NK-92 (cell line): ENCODE measurements around the gene F10.

Source experiments
- DNase-seq: peaks from one replicate; lab custom pipeline; 2025; ENCODE audit not compliant: unreplicated experiment; lab: John Stamatoyannopoulos, UW

Gene F10

DNA sequence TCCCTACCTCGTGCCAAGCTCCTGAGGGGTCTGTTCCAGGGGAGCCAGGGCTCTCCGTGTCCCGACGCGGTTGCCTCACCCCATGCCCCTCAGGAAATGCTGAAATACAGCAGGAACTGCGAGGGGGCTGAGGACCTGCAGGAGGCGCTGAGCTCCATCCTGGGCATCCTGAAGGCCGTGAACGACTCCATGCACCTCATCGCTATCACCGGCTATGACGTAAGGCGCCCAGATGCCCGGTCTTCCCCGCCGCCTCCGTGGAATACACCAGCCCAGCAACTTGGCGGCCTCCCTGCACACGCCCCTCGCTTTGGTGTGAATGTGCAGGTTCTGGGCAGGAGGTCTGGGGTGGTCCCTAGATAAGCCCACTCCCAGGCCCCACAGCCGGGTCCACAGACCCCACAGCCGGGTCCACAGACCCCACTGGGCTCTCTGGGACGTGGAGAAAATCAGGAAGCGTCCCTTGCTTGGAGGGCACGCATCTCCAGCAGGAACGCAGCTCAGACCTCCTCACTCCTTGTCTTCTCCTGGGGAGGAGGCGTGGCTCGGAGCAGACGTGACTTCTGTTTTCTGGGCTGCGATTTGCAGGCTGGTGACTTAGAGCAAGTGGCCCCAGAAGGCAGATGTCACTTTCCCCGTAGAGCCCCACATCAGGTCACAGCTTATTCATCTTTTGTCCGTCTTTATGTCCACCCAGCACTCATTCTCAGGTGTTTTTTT lies 36.4 kb upstream of the F10 start:
- DNase-seq: no peak

DNA sequence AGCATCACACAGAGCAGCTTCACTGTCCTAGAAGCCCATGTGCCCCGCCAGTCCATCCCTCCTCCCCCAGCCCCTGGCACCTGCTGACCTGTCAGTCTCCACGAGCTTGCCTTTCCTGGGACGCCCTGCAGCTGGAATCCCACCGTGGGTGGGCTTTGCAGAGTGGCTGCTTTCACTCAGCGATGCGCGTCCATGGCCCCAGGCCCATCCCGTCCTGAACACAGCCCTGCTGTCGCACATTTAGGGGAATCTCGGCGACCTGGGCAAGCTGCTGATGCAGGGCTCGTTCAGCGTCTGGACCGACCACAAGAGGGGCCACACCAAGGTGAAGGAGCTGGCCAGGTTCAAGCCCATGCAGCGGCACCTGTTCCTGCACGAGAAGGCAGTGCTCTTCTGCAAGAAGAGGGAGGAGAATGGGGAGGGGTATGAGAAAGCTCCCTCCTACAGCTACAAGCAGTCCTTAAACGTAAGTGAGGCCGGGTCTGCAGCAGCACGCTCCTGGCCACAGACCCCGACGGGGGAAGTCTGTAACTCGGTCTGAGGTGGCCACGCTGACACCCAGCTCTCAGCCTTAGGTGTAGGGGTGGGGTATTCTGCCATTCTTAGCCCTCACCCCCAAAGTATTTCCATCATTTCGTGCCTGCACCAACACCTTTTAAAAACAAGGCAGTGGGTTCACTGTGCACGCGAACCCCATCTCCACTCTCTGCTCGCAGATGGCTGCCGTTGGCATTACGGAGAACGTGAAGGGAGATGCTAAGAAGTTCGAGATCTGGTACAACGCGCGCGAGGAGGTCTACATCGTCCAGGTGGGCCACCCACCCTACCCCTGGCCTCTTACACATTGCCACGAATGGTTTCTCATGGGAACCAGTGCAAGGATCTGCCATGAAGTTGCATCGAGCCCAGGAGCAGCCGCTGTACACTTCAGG lies 35.3 kb upstream of the F10 start:
- DNase-seq: no peak

DNA sequence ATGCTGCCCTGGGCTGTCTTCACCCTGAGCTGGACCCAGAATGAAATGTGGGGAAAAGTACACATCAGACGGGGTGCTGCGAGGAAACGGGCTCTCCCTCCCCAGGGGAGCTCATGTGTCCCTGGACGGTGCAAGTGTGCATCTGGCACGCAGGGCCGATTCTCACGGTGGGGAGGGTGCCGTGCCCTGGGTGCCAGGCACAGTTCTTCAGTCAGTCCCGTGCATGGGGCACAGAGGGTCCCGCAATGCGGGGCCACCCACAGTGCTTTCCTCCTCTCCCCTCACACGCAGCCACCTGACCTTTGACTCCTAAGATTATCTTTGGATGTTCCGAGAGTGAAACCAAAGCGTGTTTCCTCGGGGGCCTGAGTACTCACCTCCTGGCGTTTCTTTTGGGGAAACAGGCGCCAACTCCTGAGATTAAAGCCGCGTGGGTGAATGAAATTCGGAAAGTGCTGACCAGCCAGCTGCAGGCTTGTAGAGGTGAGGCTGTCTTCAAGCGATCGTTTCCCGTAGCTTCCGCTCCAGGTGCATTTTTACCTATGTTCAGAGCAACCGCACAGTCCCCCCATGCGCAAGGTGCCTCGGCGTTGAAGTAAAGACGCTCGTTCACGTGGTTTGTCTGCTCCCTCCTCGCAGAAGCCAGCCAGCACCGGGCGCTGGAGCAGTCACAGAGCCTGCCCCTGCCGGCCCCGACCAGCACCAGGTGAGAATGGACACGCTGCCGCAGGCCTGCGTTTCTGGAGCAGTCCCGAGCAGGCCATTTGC lies 34.5 kb upstream of the F10 start:
- DNase-seq: no peak

DNA sequence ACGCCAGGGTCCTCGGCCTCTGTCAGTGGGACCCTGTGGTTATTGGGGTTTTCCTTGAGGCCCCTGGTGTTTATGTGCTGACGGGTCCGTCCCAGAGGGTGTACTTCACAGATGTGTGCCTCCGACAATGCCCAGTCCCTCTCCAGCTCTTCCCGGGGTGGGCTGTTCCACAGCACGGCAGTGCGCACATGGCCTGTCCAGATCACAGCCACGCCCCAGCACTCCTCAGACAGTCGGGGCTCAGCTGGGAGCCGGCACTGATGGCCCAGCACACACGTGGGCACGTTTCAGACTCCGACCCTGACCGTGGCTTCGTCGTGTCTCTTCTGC lies 33.9 kb upstream of the F10 start:
- no peak for DNase-seq

DNA sequence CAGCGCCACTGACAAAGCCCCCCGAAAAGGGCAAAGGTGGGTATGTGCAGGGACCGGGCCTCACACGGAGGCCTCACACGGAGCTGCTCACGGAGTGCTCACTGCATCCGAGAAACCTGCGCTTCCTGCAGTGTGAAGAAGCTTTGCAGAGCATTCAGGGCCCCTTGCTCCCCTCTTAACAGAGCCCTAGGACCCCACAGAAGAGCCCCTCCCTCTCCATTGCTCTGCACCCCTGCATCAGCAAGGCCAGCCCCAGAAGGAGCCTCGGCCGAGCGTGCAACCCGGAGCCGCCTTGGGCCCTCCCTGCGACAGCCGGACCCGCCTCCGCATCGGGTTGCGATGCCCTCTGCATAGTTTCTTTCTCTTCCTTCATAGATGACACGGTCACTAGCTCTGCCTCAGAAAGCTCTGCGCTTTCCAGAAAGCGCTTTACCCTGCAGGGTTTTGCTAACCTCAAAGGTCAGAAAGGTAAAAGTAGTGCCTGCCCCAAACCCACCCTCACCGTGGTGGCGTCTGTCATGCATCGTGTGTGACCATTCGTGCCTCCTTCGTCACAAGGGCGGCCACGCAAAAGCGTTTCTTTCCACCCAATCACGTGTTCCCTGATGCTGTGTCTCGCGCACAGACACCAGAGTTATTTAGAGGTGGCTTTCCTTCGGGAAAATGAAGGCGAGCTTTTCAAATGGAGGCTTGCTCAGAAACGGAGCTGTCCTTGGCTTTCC lies 32.7 kb upstream of the F10 start:
- no peak for DNase-seq

DNA sequence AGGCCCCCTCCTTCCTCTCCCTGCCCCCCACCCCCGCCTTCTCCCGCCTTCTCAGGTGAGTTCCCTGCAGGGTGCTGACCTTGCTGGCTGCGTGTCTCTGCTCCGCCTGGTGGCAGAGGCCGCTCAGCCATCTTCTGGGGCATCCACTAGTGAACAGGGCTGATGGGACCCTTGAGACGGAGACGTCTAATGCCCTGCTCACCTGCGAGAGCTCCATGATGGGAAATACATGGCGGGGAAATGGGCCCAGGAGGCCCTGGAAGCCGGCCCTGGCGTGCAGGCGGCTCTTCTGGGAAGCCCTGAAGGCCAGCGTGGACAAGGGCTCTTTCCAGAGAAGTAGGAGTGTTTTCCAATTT lies 32.2 kb upstream of the F10 start:
- no peak for DNase-seq

DNA sequence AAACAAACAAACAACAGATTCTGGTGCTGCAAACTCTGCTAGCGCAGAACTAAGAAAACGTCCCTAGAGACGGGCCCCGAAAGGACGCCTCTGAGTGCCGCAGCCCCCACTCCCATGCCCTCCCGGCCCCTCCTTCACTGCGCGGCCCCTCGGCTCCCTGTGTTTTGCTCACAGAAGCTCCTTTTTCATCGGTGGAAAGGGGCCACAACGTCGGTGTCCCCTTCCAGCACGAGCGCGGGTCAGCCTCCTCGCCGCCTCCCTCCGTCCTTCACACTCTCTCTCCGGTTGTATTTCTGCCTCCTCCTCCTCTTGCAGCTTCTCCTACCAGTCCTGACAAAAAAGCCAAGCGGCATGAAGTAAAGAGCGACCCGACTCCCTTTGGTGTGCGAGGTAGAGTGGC lies 31.8 kb upstream of the F10 start:
- DNase-seq: no peak

DNA sequence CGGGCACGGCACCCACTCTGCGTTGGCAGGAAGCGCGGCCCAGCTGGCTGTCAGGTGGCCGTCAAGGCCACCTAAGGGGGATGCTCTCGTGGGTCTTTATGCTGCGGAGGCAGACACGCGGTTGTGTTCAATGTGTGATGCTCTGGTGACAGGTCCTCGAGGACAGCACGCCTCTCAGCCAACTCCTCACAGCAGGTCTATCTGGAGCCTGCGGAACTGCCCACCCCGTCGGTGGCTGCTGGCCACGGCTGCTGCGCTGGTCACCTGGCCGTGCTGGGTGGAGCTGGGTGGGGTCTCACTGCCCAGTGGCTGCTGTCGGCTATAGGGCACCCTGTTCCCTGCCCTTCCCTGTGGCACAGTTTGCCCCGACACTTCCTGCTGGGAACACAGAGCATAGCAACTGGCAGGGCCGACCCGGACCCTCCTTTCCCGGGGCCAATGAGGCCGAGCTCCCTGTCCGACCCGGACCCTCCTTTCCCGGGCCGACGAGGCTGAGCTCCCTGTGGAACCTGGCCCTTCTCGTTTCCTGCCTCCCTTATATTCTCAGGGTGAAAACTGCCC lies 31.3 kb upstream of the F10 start:
- DNase-seq: no peak

DNA sequence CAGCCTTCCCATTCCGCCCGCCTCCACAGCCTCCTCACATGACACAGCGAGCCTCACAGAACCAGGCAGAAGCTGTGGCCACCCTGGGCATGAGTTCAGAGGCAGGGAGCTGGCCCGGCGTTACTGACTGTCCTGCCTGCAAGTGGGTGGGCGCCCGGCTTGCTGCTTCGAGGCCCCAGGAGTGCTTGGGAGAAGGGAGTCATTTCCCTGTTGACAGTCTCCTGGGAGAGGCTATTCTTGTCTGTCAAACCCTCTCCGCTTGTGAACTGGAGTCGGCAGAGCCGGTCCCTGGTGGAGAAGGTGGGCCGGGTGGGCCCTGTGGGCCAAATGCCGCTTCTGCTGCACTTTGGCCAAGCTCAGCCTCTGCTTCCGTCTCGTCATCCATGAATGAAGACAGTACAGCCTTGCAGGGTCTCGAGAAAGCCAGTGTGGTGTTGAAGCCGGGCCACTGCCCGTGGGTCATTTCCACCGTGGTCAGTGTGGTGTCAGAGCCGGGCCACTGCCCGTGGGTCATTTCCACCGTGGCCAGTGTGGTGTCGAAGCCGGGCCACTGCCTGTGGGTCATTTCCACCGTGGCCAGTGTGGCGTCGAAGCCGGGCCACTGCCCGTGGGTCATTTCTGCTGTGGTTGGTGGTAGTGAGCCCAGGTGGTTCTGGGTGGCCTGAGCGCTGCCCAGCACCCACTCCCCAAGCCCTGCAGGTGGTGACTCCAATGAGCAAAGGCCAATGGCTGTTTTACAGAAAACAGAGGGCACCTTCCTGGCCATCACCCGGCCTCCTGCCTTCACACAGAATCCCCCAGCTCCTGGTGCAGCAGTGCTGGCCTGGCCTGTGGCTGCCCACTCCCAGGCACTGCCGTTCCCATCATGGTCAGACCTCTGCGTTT lies 30.5 kb upstream of the F10 start:
- no peak for DNase-seq

DNA sequence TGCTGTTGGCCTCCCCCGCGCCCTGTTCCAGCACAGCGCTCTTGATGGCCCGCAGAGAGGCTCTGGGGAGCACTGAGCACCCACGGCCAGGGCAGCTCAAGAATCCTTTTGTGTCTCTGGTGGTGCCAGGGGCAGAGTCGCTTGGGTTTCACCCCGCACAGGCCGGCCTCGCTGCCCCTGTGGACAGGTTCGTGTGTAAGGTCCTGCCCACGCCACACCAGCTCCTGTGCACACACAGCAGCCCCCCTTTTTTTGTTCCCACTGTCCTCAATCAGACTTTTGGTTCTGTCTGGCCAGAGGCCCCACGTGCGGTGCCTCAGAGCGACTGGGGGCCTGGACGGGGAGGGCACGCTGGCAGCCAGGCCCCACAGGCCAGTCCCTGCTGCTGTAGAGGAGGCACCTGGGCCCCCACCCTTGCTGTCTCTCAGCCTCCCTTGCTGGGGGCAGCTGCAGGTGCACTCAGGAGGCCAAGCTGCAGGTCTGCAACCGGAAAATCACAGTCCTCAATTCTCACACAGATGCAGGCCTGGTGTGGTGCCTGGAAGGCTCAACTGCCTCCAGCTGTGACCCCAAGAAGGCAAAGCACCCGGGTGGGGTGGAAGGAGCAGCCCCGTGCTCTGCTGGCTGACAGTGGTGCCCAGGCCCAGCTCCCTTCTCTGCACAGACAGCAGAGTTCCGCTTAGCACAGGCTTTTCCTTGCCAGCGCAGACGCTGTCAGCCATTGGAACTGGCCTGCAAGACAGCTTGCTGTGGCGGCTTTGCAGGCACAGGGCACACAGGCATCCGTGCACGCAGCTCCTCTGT lies 29.6 kb upstream of the F10 start:
- DNase-seq: no peak

DNA sequence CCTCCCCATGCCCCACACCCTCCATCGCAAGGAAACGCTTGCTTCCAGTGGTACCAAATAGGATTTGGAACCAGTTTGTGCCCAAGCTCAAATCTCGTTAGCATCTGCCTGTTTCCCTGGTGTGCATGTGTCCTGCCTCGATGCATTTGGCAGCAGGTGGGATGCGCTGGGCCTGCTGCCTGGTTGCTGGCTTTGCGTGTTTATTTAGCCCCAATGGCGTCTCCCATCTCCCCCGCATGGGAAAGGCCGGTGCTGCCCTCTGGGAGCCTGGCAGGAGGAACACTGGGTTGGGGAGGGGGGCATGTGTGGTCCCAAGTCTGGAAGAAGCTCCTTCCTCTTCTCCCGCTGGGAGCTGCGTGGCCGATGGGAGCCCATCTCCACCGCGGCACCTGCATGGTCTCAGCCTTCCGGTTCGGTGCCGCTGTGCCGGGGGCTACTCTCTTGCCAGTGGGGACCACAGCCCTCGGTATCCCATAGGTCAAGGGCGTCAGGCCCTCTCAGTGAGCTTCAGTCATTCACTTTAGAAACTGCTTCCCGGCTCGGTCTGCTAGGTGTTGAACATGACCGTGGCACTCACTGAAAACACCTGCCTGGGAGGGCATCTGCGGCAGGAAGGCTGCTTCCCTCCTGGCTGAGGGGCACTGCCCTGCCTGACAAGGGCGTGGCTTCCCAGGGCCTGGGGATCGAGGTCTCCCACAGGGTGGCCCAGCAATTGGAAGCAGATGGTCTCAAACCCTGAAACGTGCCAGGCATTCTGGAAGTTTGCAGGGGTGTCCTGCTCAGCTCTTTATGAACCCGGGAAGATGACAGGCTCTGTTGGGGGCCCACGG lies 28.8 kb upstream of the F10 start:
- no peak for DNase-seq

DNA sequence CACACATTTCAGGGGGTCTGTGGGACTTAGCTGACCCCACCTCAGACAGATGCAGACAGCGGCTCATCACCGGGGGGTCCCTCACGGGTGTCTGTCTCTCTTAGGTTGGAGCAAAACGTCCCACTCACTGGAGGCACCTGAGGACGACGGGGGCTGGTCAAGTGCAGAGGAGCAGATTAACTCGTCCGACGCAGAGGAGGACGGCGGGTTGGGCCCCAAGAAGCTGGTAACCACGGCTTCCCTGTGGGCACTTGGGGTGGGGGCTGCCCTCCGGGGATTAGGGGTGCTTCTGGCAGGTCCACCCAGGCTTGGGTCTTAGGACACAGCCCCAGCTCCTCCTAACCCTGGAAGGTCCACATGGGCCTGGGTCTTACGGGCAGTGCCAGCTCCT lies 28.2 kb upstream of the F10 start:
- no peak for DNase-seq

DNA sequence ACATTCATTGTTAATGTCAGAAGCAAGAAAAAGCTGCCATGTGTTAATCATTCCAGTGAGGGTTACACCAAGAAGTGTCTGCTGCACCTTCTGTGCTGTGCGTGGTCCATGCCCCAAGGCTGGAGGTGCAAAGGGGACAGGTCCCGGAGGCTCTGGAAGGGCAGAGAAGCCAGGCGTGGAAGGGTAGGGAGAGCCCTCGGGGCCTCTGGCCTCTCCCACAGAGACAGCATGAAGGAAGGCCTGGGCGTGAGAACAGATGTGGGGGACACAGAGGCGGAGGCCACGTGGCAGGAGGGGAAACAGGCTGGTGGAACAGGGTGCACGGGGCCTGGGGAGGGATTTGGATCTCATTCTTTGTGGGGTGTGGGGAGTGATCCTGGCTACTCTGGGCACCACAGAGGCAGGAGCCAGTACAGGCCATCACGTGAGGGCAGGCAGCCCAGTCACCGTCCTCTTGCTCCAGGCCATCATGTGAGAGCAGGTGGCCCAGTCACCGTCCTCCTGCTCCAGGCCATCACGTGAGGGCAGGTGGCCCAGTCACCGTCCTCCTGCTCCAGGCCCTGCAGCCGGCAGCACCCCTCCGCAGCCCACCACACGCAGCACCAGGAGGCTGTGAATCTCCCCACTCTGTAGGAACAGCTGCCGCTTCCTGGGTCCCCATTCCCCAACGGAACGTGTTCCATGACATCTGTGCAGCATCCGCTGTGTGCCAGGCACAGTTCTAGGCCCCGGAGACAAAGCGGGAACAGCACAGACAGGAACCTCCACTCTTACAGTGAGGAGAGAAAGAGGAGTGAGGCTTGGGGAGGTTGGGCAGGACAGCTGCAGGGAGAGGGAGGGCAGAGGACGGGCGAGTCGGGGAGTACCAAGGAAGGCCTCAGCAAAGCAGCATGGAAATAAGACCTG lies 27.2 kb upstream of the F10 start:
- DNase-seq: no peak

DNA sequence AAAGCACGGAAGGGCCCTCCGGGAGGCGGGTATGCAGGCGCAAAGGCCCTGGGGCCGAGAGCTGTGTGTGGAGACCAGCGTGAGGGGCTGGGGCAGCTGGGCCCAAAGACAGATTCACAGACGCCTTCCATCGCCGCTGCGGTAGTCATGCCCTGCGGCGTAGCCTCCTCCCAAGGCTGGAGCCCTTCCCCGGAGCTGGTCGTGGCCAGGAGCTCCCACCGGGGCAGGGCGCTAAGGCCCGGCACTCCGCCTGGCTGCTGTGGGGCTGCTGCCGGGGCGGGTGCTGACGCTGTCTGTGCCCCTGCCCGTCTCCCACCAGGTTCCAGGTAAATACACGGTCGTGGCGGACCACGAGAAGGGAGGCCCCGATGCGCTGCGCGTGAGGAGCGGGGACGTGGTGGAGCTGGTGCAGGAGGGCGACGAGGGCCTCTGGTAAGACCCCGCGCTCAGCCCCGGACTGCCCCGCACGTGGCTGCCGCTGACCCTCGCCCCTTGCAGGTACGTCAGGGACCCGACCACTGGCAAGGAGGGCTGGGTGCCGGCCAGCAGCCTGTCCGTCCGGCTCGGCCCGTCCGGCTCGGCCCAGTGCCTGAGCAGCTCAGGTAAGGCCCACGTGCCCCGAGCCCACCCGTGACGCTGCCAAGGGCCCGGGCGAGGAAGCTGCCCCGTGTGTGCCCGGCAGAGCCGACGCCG lies 26.4 kb upstream of the F10 start:
- DNase-seq: no peak

DNA sequence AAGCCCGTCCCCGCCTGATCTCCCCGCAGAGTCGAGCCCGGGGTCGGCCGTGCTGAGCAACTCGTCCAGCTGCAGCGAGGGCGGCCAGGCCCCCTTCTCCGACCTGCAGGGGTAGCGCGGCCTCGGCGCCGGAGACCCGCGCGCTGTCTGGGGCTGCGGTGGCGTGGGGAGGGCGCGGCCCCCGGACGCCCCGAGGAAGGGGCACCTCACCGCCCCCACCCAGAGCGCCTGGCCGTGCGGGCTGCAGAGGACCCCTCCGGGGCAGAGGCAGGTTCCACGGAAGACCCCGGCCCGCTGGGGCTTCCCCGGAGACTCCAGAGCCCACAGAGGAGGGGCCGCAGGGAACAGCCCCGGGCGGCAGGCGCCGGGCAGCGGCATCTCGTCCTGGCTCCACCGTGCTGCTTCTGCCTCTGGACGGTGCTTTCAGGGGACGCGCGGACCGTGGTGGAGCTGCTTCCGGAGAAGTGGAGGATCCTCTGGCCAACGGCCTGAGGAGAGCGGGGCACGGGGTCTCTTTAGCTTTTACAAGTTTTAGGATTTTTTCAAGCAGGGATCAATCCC lies 25.8 kb upstream of the F10 start:
- no peak for DNase-seq

DNA sequence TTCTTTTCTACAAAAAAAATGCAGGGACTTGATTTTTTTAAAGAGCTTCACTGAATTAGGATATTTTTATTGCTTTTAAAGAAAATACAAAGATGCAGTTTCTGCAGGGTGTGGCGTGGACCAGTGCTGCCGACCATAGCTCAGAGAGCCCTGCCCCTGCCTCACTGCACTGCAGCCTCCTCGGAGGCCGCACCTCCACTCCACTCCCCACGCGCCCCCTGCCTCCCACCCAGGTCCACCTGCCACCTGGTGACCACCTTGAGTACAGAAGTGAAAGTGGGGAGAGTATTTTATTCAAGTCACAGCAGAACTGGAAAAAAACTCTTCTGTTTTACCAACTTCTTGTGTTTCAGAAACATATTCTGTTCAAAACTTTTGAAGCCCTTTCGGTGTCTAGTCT lies 24.9 kb upstream of the F10 start:
- no peak for DNase-seq
